Hepatocyte (in vitro differentiated cells): ENCODE results near the gene MEAK7.

ENCODE experiments used
- EZH2 ChIP-seq: fragments of 200-600 bp; sonication (generic); IDR thresholded peaks from 2 replicates; pipeline ENCODE4 v1.6.1; 2016; ENCODE audit warnings: antibody characterized with exemption, mild to moderate bottlenecking, borderline replicate concordance
- TF ChIP-seq, protein P1 (sequence below): fragments of 200-600 bp; sonication (generic); IDR thresholded peaks from 2 replicates; pipeline ENCODE4 v1.5.1; 2016; ENCODE audit warnings: antibody characterized with exemption, mild to moderate bottlenecking; ENCODE audit not compliant: poor library complexity

DNA sequence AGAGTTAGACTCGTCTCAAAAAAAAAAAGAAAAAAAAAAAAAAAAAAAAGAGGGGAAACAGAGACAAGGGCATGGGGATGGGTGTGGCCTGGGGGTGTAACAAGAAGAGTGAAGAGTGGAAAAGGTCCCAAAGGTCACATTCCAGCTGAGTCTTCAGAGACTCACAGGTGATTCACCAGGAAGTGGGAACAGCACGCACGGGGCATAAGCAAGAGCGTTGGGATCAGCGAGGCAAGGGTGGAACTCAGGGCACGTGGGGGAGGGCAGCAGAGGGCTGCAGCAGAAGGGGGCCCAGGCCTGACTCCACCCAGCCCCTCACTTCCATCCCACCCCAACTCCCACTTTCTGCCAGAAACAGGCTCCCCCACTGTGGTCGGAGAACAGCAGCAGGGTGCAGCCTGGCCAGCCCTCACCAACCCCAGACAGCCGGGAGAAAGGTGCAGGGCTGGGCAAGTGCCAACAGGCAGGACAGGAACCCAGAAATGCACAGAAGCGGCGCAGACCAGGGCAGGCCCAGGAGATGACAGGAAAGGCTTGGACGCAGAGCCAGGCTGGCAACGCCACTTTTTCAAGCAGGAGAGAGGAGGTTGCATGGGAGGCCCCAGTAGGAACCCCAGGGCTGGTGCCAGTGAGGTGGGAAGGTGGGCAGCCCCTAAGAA is 3.3 kb downstream of the MEAK7 start:
- no peak for TF ChIP-seq EZH2
- TF ChIP-seq, protein P1, sequence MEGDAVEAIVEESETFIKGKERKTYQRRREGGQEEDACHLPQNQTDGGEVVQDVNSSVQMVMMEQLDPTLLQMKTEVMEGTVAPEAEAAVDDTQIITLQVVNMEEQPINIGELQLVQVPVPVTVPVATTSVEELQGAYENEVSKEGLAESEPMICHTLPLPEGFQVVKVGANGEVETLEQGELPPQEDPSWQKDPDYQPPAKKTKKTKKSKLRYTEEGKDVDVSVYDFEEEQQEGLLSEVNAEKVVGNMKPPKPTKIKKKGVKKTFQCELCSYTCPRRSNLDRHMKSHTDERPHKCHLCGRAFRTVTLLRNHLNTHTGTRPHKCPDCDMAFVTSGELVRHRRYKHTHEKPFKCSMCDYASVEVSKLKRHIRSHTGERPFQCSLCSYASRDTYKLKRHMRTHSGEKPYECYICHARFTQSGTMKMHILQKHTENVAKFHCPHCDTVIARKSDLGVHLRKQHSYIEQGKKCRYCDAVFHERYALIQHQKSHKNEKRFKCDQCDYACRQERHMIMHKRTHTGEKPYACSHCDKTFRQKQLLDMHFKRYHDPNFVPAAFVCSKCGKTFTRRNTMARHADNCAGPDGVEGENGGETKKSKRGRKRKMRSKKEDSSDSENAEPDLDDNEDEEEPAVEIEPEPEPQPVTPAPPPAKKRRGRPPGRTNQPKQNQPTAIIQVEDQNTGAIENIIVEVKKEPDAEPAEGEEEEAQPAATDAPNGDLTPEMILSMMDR = no peak
